ENCODE results near the gene DOCK10. TPM values are rescaled to one million over a fixed set of nuclear protein-coding genes. Genes with fewer than 3 reads are reported as not detected.

Gene DOCK10
- total RNA-seq, 1 donor from 2014 or later: 30.9 TPM

DNA sequence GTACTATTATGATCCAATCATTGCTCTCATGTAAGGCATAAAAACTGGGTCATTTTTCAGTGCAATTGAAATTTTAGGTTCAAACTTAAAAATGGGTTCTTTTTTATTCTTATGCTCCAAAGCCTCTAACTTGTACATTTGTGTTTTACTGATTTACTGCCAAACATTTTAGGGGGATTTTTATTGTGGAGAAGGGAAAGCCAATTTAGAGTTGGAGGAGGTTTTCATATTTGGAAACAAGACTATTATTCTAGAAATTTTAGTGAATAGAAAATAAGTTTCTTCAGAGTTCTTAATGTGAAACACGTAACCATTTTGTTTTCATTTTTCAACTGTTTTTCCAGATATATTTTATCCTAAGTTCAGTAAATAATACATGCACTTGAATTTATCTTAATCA is 138.6 kb downstream of the DOCK10 start:
- H3K4me3 ChIP-seq: no peak overlapping the region
- no peaks in the 10 kb centered on the region for H3K36me3 ChIP-seq
- intact Hi-C loops (cut with DNase I): no loop called here
- H3K4me1 ChIP-seq: peaks cover 0 to 2% of the 10 kb centered on the region in 2 donors
- H3K27me3 ChIP-seq: no peaks in the 10 kb centered on the region
- H3K9me3 ChIP-seq: no peaks in the 10 kb centered on the region
- TF ChIP-seq, protein P1, sequence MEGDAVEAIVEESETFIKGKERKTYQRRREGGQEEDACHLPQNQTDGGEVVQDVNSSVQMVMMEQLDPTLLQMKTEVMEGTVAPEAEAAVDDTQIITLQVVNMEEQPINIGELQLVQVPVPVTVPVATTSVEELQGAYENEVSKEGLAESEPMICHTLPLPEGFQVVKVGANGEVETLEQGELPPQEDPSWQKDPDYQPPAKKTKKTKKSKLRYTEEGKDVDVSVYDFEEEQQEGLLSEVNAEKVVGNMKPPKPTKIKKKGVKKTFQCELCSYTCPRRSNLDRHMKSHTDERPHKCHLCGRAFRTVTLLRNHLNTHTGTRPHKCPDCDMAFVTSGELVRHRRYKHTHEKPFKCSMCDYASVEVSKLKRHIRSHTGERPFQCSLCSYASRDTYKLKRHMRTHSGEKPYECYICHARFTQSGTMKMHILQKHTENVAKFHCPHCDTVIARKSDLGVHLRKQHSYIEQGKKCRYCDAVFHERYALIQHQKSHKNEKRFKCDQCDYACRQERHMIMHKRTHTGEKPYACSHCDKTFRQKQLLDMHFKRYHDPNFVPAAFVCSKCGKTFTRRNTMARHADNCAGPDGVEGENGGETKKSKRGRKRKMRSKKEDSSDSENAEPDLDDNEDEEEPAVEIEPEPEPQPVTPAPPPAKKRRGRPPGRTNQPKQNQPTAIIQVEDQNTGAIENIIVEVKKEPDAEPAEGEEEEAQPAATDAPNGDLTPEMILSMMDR (IDR thresholded peaks at IDR 0.05): no peak
- no peak overlapping the region for H3K27ac ChIP-seq
- DNase-seq (ENCODE audit: low spot score in 2 of 2): no peak

DNA sequence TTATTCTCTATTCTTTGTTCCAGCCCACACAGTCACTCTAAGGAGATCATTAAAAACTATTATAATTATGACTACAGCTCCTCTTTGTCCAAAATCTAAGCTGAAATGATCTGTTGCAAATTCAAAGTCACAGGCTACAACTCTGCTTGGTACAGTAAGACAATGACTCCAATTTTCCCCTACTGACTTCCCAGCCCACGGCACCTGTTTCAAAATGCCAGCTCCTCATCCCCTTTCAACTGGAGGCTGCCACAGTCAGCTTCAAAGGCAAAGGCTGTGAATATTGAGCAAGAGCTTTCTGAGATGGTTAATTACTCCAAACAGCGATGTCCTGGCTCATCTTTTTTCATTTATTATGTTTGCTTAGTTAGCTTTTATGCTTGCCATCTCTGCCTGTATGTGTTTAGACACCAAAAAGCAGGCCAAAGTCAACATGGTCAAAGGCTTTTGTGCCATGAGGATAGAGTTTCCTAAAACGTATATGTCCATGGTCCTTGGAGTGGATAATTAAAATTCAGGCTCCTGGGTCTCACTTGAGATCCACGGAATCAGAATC is 141.1 kb downstream of the DOCK10 start:
- no peaks in the 10 kb centered on the region for H3K27me3 ChIP-seq
- intact Hi-C loops (cut with DNase I): no loop called here
- no peak overlapping the region for H3K27ac ChIP-seq
- TF ChIP-seq, protein P1 (IDR thresholded peaks at IDR 0.05): no peak
- no peaks in the 10 kb centered on the region for H3K9me3 ChIP-seq
- H3K4me1 ChIP-seq: no peaks in the 10 kb centered on the region
- no peaks in the 10 kb centered on the region for H3K36me3 ChIP-seq
- DNase-seq (ENCODE audit: low spot score in 2 of 2): no peak
- H3K4me3 ChIP-seq: no peak overlapping the region

DNA sequence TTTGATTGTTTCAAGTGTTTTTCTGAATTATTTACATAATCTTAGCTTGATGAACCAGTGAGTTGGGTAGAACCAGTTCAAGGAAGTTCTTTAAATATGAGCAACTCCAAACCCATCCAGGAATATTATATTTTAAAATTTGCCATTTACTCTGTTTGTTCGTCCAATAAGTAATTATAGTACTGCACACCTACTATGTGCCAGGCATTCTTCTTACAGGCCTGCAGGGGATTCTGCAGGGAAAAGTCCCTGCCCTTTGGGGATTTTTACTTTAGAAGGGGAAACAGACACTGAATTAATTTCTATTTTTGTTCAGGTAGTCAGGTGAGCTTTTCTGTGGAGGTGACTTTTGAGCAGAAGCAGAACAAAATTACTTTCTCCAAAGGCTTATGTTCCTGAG is 146.9 kb downstream of the DOCK10 start:
- TF ChIP-seq, protein P1 (IDR thresholded peaks at IDR 0.05): no peak
- H3K9me3 ChIP-seq: no peaks in the 10 kb centered on the region
- no peak overlapping the region for H3K4me3 ChIP-seq
- no peak overlapping the region for H3K27ac ChIP-seq
- no peak for DNase-seq (ENCODE audit: low spot score in 2 of 2)
- H3K27me3 ChIP-seq: no peaks in the 10 kb centered on the region
- no peaks in the 10 kb centered on the region for H3K36me3 ChIP-seq
- intact Hi-C loops (cut with DNase I): no loop called here
- H3K4me1 ChIP-seq: no peaks in the 10 kb centered on the region

DNA sequence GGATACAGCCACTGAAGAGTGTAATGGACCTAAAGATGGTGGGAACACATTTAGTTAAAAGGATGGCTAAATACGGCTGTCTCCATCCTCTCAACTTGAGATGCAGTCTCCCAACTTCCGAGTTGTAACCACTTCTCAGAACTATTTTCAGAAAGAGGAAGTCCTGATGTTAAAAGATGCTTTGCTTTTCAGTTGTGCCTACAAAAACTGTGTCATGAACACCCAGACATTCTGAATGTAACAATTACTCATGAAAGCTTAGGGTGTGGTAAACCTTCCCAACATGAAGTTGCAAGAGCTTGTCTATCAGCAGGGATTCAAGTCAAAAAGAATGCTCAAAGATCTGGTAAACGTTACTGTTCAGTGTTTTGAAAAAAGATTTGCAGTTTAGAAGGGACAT is 147.9 kb downstream of the DOCK10 start:
- H3K36me3 ChIP-seq: no peaks in the 10 kb centered on the region
- H3K9me3 ChIP-seq: no peaks in the 10 kb centered on the region
- no peak for DNase-seq (ENCODE audit: low spot score in 2 of 2)
- TF ChIP-seq, protein P1 (IDR thresholded peaks at IDR 0.05): no peak
- H3K27me3 ChIP-seq: no peaks in the 10 kb centered on the region
- no peaks in the 10 kb centered on the region for H3K4me1 ChIP-seq
- H3K4me3 ChIP-seq: no peak overlapping the region
- H3K27ac ChIP-seq: no peak overlapping the region
- intact Hi-C loops (cut with DNase I): no loop called here

DNA sequence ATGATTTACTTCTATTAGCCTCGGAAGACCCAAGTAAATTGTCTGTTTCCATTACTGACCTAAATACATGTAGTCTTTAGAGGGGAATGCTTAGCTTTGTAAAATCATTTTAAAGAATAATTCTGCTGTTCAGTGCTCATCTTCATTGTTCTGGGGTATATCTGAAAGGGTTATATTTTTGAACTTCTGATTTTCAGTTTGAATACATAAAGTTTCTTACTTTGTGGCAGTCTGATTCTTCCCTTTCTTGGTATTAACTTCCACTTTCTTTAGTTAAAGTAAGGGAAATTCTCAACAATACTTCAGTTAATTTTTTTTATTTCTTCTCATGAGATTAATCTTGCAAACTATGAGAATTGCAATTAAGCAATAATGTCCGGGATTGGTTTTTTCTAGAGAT is 148.4 kb downstream of the DOCK10 start:
- H3K27me3 ChIP-seq: no peaks in the 10 kb centered on the region
- H3K4me1 ChIP-seq: no peaks in the 10 kb centered on the region
- no peaks in the 10 kb centered on the region for H3K9me3 ChIP-seq
- DNase-seq (ENCODE audit: low spot score in 2 of 2): no peak
- H3K27ac ChIP-seq: no peak overlapping the region
- TF ChIP-seq, protein P1 (IDR thresholded peaks at IDR 0.05): no peak
- no peaks in the 10 kb centered on the region for H3K36me3 ChIP-seq
- intact Hi-C loops (cut with DNase I): no loop called here
- no peak overlapping the region for H3K4me3 ChIP-seq
